Measurements from ENCODE around the gene LIMK2. TPM values are rescaled to one million over a fixed set of nuclear protein-coding genes. Genes with fewer than 3 reads are reported as not detected.
"Not testable (repeated sequence)": the region's sequence is repeated elsewhere in the genome, so short reads cannot be mapped to it uniquely, and the experiment has no call there.

The LIMK2 gene
- total RNA-seq, 1 experiment from 2014 or later = 13.2 TPM

GRCh38 chr22:31233001-31233400 is 20.9 kb downstream of the LIMK2 start:
- peaks cover 5% of the 10 kb centered on the region; the same call in 1 of the 2 replicates for H3K4me1 ChIP-seq (ENCODE audit: insufficient read depth, low read length)
- intact Hi-C loops (cut with micrococcal nuclease) = loop anchor here (5.0 to 10.0 kb wide), 2 partner anchors 71 to 288 kb away; partner anchors contain the start of gene RNF185
- H3K79me2 ChIP-seq (ENCODE audit: low read length) = no peaks in the 10 kb centered on the region
- H2AFZ ChIP-seq (ENCODE audit: low read length) = no peak overlapping the region
- TF ChIP-seq EZH2phosphoT487 (IDR thresholded peaks at IDR 0.05; ENCODE audit: borderline replicate concordance, low read length) (no peak), CTCF (conservative IDR thresholded peaks at IDR 0.05; ENCODE audit: low read depth, low read length) (no peak), EZH2 (IDR thresholded peaks at IDR 0.05; ENCODE audit: low read length, unreplicated experiment) (no peak)
- CTCF ChIA-PET = no interaction called here
- no peaks in the 10 kb centered on the region for H3K36me3 ChIP-seq (ENCODE audit: low read depth, low read length)
- no peaks in the 10 kb centered on the region for H3F3A ChIP-seq (ENCODE audit: low read length, unreplicated experiment)
- no peak overlapping the region for H3K4me2 ChIP-seq (ENCODE audit: low read length)
- no peak overlapping the region for H3K9ac ChIP-seq (ENCODE audit: low read length)
- H3K27ac ChIP-seq (ENCODE audit: low read length) = no peak overlapping the region
- no peaks in the 10 kb centered on the region for H4K20me1 ChIP-seq (ENCODE audit: low read length)
- H3K9me2 ChIP-seq (replicated peaks; ENCODE audit: low read length) = no peaks in the 10 kb centered on the region
- POLR2A ChIA-PET (ENCODE audit: unreplicated experiment) = no interaction called here
- ATAC-seq (no peak), DNase-seq (no peak)
- BruUV-seq (replicated peaks) = no TSS peak
- no peaks in the 10 kb centered on the region for H3K27me3 ChIP-seq (ENCODE audit: low read length)
- no peaks in the 10 kb centered on the region for H3K9me3 ChIP-seq (ENCODE audit: low read length)
- no peak overlapping the region for H3K4me3 ChIP-seq (ENCODE audit: low read length)

- BruUV-seq (replicated peaks) = no TSS peak
Observed at GRCh38 chr22:31235081-31235480, 23.0 kb downstream of the LIMK2 start.

GRCh38 chr22:31236044-31236443 is 23.9 kb downstream of the LIMK2 start:
- H3K4me1 ChIP-seq (ENCODE audit: insufficient read depth, low read length); H3K27me3 ChIP-seq (ENCODE audit: low read length); CTCF ChIA-PET; H3K4me2 ChIP-seq (ENCODE audit: low read length); H2AFZ ChIP-seq (ENCODE audit: low read length); H3K9me2 ChIP-seq (replicated peaks; ENCODE audit: low read length); H3F3A ChIP-seq (ENCODE audit: low read length, unreplicated experiment); H3K9me3 ChIP-seq (ENCODE audit: low read length); DNase-seq; H3K9ac ChIP-seq (ENCODE audit: low read length); H3K4me3 ChIP-seq (ENCODE audit: low read length); ATAC-seq; POLR2A ChIA-PET (ENCODE audit: unreplicated experiment); BruUV-seq (replicated peaks); H3K79me2 ChIP-seq (ENCODE audit: low read length); H3K27ac ChIP-seq (ENCODE audit: low read length); H3K36me3 ChIP-seq (ENCODE audit: low read depth, low read length); H4K20me1 ChIP-seq (ENCODE audit: low read length): not testable (repeated sequence)
- intact Hi-C loops (cut with micrococcal nuclease) = loop anchor here (10.0 kb wide), 1 partner anchor 291 kb away; no protein-coding TSS in a partner anchor

More at GRCh38 chr22:31235081-31235480, 23.0 kb downstream of the LIMK2 start:
- H3K36me3 ChIP-seq (ENCODE audit: low read depth, low read length) = no peaks in the 10 kb centered on the region
- H3K4me3 ChIP-seq (ENCODE audit: low read length) = no peak overlapping the region
- H3K79me2 ChIP-seq (ENCODE audit: low read length) = no peaks in the 10 kb centered on the region
- ChIA-PET POLR2A (ENCODE audit: unreplicated experiment) (no interaction called here), CTCF (no interaction called here)
- H3K27ac ChIP-seq (ENCODE audit: low read length) = no peak overlapping the region
- no peaks in the 10 kb centered on the region for H3F3A ChIP-seq (ENCODE audit: low read length, unreplicated experiment)
- no peaks in the 10 kb centered on the region for H3K9me2 ChIP-seq (replicated peaks; ENCODE audit: low read length)
- TF ChIP-seq EZH2 (IDR thresholded peaks at IDR 0.05; ENCODE audit: low read length, unreplicated experiment) = no peak
- TF ChIP-seq CTCF (conservative IDR thresholded peaks at IDR 0.05; ENCODE audit: low read depth, low read length) = no peak
- TF ChIP-seq EZH2phosphoT487 (IDR thresholded peaks at IDR 0.05; ENCODE audit: borderline replicate concordance, low read length) = no peak
- H3K4me1 ChIP-seq (ENCODE audit: insufficient read depth, low read length) = peaks cover 5% of the 10 kb centered on the region; the same call in 1 of the 2 replicates
- no peak for DNase-seq
- H3K9ac ChIP-seq (ENCODE audit: low read length) = no peak overlapping the region
- H3K27me3 ChIP-seq (ENCODE audit: low read length) = no peaks in the 10 kb centered on the region
- ATAC-seq = no peak
- H4K20me1 ChIP-seq (ENCODE audit: low read length) = no peaks in the 10 kb centered on the region
- intact Hi-C loops (cut with micrococcal nuclease) = loop anchor here (10.0 kb wide), 1 partner anchor 290 kb away; no protein-coding TSS in a partner anchor
- H3K4me2 ChIP-seq (ENCODE audit: low read length) = no peak overlapping the region
- no peaks in the 10 kb centered on the region for H3K9me3 ChIP-seq (ENCODE audit: low read length)
- H2AFZ ChIP-seq (ENCODE audit: low read length) = no peak overlapping the region

Data from PC-3 (cell line).